ENCODE data around the gene MIGA2. TPM values are rescaled to one million over a fixed set of nuclear protein-coding genes. Genes with fewer than 3 reads are reported as not detected.
A peak's percentile ranks its signal among the peaks of the same experiment; 100 is the strongest.

The MIGA2 gene
- total RNA-seq, 1 donor from 2014 or later, result 10.8 TPM

DNA sequence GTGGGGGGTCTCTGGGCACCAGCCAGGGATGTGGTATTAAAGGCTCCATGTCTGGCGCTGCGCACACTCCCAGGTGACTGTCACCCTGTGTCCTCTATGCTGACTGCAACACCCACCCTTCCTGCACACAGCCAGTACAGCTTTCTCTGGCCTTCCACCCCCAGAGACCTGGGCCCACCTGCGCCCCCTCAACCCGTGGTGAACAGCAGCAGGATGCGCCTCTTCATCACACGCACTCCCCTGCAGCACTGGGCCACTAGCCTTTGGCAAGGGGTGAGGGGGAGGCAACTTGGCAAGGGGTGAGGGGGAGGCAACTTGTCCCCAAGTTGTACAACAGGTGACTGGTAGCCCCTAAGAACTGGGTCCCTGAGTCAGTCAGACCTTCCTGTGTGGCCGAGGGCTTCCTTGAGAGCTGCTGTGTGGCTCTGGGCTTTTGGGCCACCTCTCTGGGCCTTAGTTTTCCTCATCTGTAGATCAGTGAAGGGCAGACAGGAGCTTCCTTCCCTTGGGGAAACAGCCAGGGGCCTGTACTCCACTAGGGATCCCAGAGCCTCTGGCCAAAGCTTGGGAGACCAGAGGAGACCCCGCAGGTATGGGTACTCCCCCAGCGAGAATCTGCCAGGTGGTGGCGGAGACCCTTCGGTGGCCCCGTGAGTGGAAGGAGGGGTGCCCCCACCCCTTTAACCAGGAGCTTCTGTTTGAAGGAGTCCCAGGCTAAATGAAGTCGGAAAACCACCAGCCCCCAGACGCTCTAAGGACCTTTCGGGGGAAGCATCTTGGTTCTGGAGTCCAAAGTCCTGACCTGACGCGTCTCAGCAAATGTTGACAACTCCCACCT, 69.7 kb downstream of the MIGA2 start:
- Histone ChIP-seq H3K4me1 (no peaks in the 10 kb centered on the region), H3K79me2 (ENCODE audit: low read depth) (no peaks in the 10 kb centered on the region), H3K9me3 (ENCODE audit: low read depth) (no peaks in the 10 kb centered on the region), H3K27me3 (peaks cover 21% of the 10 kb centered on the region), H3K36me3 (no peaks in the 10 kb centered on the region), H3K4me2 (no peak overlapping the region), H3K9ac (no peak overlapping the region), H3K4me3 (no peak overlapping the region), H4K20me1 (ENCODE audit: low read depth) (peaks cover 8% of the 10 kb centered on the region), H2AFZ (replicated peaks) (no peak overlapping the region), H3K27ac (no peak overlapping the region), H3F3A (ENCODE audit: low read depth) (peaks cover 8% of the 10 kb centered on the region)
- Mint-ChIP-seq H3K27ac (no peak overlapping the region), H3K4me3 (no peak overlapping the region), H3K9me3 (no peaks in the 10 kb centered on the region), H3K4me1 (peaks cover 17% of the 10 kb centered on the region), H3K36me3 (peaks cover 2% of the 10 kb centered on the region), H3K27me3 (ENCODE audit: insufficient read depth, low read depth) (peaks cover 5% of the 10 kb centered on the region)
- TF ChIP-seq EZH2 (IDR thresholded peaks at IDR 0.05) (no peak), EZH2phosphoT487 (IDR thresholded peaks at IDR 0.05) (no peak)
- TF ChIP-seq, protein P1, sequence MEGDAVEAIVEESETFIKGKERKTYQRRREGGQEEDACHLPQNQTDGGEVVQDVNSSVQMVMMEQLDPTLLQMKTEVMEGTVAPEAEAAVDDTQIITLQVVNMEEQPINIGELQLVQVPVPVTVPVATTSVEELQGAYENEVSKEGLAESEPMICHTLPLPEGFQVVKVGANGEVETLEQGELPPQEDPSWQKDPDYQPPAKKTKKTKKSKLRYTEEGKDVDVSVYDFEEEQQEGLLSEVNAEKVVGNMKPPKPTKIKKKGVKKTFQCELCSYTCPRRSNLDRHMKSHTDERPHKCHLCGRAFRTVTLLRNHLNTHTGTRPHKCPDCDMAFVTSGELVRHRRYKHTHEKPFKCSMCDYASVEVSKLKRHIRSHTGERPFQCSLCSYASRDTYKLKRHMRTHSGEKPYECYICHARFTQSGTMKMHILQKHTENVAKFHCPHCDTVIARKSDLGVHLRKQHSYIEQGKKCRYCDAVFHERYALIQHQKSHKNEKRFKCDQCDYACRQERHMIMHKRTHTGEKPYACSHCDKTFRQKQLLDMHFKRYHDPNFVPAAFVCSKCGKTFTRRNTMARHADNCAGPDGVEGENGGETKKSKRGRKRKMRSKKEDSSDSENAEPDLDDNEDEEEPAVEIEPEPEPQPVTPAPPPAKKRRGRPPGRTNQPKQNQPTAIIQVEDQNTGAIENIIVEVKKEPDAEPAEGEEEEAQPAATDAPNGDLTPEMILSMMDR (IDR thresholded peaks at IDR 0.05), result no peak
- DNase-seq (ENCODE audit: low spot score), result no peak

DNA sequence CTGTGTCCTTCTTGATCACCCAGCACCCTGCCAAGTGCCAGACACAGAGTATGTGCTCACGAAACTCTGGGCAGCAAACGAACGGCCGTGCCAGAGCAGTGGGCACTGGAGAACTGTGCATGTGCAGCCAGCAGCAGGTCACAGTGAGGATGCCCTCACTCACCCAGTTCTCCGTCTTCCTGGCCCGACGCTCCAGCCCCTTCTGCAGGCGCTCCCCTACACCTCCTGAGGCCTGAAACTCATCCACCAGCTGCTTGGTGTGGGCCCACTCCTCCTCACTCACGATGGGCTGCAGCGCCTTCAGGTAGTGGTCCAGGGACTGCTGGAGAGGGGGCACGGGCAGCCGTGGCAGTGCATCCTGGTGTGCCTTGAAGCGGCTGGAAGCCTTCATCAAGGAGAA, 71.2 kb downstream of the MIGA2 start:
- Histone ChIP-seq H2AFZ (replicated peaks) (no peak overlapping the region), H3K36me3 (no peaks in the 10 kb centered on the region), H3K9me3 (ENCODE audit: low read depth) (no peaks in the 10 kb centered on the region), H3K4me2 (no peak overlapping the region), H3K4me1 (no peaks in the 10 kb centered on the region), H3K9ac (no peak overlapping the region), H3K27me3 (peaks cover 21% of the 10 kb centered on the region), H4K20me1 (ENCODE audit: low read depth) (peaks cover 8% of the 10 kb centered on the region), H3F3A (ENCODE audit: low read depth) (peaks cover 22% of the 10 kb centered on the region), H3K4me3 (no peak overlapping the region), H3K27ac (no peak overlapping the region), H3K79me2 (ENCODE audit: low read depth) (peaks cover 10% of the 10 kb centered on the region)
- Mint-ChIP-seq H3K9me3 (no peaks in the 10 kb centered on the region), H3K27ac (no peak overlapping the region), H3K4me1 (peaks cover 18% of the 10 kb centered on the region), H3K36me3 (peaks cover 5% of the 10 kb centered on the region), H3K27me3 (ENCODE audit: insufficient read depth, low read depth) (peaks cover 4% of the 10 kb centered on the region), H3K4me3 (no peak overlapping the region)
- DNase-seq (ENCODE audit: low spot score), result no peak
- no peak for TF ChIP-seq EZH2phosphoT487 (IDR thresholded peaks at IDR 0.05)
- TF ChIP-seq EZH2 (IDR thresholded peaks at IDR 0.05), result no peak
- TF ChIP-seq, protein P1 (IDR thresholded peaks at IDR 0.05), result no peak

DNA sequence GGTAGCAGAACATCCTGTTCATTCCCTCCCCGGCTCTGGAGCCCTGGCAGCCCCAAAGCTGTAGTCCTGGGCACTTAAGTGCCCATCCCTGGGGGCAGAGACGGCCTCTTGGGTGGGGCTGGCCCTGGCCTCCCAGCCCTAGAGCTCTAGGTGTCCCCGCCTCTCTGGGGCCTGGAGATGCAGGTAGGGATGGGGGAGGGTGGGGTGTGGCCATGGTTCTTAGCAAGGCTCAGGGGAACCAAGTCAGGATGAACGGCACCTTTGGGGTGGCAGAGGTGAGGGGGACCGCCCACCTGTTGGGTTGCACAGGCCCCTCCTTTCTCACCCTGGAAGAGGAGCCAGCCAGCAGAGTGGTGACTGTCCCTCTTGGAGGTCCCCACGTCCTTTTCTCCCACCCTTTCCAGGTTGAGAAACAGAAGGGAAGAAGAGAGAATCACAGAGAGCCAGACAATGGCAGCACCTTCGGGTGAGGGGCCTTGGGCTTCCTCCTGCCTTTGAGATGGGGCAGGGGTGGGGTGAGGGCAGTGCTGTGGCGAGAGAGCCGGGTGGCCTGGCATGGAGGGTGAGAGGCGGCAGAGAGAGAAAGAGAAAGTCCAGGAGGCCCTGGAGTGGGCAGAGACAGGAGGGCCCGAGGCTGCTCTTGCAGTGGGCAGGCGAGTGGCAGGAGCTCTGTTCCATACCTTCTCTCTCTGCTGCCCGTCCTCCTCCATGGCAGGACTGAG, 71.8 kb downstream of the MIGA2 start:
- no peak overlapping the region for H3K4me3 ChIP-seq
- DNase-seq (ENCODE audit: low spot score), result no peak
- TF ChIP-seq, protein P1 (IDR thresholded peaks at IDR 0.05), result no peak
- TF ChIP-seq EZH2phosphoT487 (IDR thresholded peaks at IDR 0.05), result no peak
- TF ChIP-seq EZH2 (IDR thresholded peaks at IDR 0.05), result no peak

More for the DNA sequence above, 71.8 kb downstream of the MIGA2 start:
- Histone ChIP-seq H3K4me1 (no peaks in the 10 kb centered on the region), H3K9me3 (ENCODE audit: low read depth) (no peaks in the 10 kb centered on the region), H4K20me1 (ENCODE audit: low read depth) (peaks cover 8% of the 10 kb centered on the region), H3K9ac (no peak overlapping the region), H3F3A (ENCODE audit: low read depth) (peaks cover 24% of the 10 kb centered on the region), H2AFZ (replicated peaks) (no peak overlapping the region), H3K4me2 (no peak overlapping the region), H3K27ac (no peak overlapping the region), H3K79me2 (ENCODE audit: low read depth) (peaks cover 16% of the 10 kb centered on the region), H3K36me3 (no peaks in the 10 kb centered on the region), H3K27me3 (peaks cover 21% of the 10 kb centered on the region)
- Mint-ChIP-seq H3K4me3 (peak overlapping the region; percentile 85), H3K36me3 (peaks cover 5% of the 10 kb centered on the region), H3K27me3 (ENCODE audit: insufficient read depth, low read depth) (peaks cover 3% of the 10 kb centered on the region), H3K27ac (no peak overlapping the region), H3K4me1 (peaks cover 20% of the 10 kb centered on the region), H3K9me3 (no peaks in the 10 kb centered on the region)
